ENCODE data around the gene PSMD14. TPM values are rescaled to one million over a fixed set of nuclear protein-coding genes. Genes with fewer than 3 reads are reported as not detected.

PSMD14 gene
- total and polyA plus RNA-seq, 2 of the 13 experiments (the other 11 are each of a cell fraction or from before 2014, with no cell fraction given) = 60.6 to 149 TPM

DNA sequence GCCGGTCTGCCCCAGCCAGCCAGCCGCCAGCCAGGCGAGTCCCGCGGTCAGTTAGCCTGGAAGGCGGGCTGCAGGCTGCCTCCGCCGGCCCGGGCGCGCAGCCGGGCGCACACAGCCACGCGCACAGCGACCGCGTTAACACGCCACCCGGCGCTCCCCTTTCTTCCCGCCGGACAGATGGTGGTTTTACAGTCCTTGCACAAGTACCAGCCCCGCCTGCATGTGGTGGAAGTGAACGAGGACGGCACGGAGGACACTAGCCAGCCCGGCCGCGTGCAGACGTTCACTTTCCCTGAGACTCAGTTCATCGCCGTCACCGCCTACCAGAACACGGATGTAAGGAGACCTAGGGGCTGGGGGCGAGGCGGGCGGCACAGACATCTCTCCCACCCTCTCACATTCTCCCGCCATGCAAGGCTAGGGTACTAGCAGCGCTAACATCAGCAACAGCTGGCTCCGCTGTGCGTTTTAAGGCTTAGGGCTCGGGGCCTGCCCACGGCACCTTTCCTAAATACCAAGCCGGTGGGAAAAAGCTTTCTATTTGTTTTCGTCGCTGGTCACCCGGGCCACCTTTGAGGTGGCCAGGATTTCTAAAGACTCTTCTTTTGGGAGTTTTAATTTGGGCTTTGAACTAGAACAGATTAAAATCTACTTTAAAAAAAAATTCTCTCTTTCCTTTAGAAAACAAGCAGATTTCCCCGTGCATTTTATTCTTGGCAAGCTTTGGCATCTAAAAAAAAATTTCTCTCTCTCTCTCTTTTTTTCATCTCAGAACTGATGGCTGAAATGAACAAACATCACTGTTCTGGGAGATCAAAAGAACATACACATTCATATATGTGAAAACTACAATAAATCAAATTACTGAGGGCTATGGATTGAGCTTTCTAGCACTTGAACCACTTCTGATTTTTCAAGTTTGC is 110.8 kb downstream of the PSMD14 start (continued):
- TF ChIP-seq YEATS2 (CRISPR knock-in tag; IDR thresholded peaks at IDR 0.05; ENCODE audit: borderline replicate concordance) (no peak), FOXP4 (CRISPR knock-in tag; IDR thresholded peaks at IDR 0.05) (no peak), SNAPC5 (CRISPR knock-in tag; IDR thresholded peaks at IDR 0.05; ENCODE audit: borderline replicate concordance) (no peak), ARNT (IDR thresholded peaks at IDR 0.05) (no peak), PAWR (CRISPR knock-in tag; IDR thresholded peaks at IDR 0.05; ENCODE audit: borderline replicate concordance) (no peak), SKI (IDR thresholded peaks at IDR 0.05; ENCODE audit: partially characterized antibody) (no peak), NONO (IDR thresholded peaks at IDR 0.05) (no peak), NONO (CRISPR knock-in tag; conservative IDR thresholded peaks at IDR 0.05) (no peak), REL (CRISPR knock-in tag; conservative IDR thresholded peaks at IDR 0.05) (no peak), ZNF354B (CRISPR knock-in tag; IDR thresholded peaks at IDR 0.05) (no peak), SETDB1 (CRISPR knock-in tag; IDR thresholded peaks at IDR 0.05; ENCODE audit: borderline replicate concordance) (no peak), FLYWCH1 (CRISPR knock-in tag; IDR thresholded peaks at IDR 0.05) (no peak), RXRA (CRISPR knock-in tag; IDR thresholded peaks at IDR 0.05) (no peak), ZNF460 (CRISPR knock-in tag; IDR thresholded peaks at IDR 0.05; ENCODE audit: borderline replicate concordance) (no peak), ZNF280B (CRISPR knock-in tag; IDR thresholded peaks at IDR 0.05; ENCODE audit: borderline replicate concordance) (peak; percentile 33; the same call in 1 of the 2 replicates), GABPB1 (CRISPR knock-in tag; IDR thresholded peaks at IDR 0.05) (peak; percentile 43; the same call in 1 of the 2 replicates), RARG (CRISPR knock-in tag; IDR thresholded peaks at IDR 0.05; ENCODE audit: low read depth) (no peak), RCOR2 (CRISPR knock-in tag; IDR thresholded peaks at IDR 0.05) (no peak), KLF16 (CRISPR knock-in tag; IDR thresholded peaks at IDR 0.05) (no peak), SNAI1 (CRISPR knock-in tag; IDR thresholded peaks at IDR 0.05; ENCODE audit: borderline replicate concordance) (no peak), ZNF235 (CRISPR knock-in tag; IDR thresholded peaks at IDR 0.05; ENCODE audit: borderline replicate concordance) (no peak), NR1H2 (CRISPR knock-in tag; IDR thresholded peaks at IDR 0.05; ENCODE audit: borderline replicate concordance, low read depth) (0 out of 2 replicates have a peak, but pooled peaks have one; percentile 46)
- TF ChIP-seq, protein P1, sequence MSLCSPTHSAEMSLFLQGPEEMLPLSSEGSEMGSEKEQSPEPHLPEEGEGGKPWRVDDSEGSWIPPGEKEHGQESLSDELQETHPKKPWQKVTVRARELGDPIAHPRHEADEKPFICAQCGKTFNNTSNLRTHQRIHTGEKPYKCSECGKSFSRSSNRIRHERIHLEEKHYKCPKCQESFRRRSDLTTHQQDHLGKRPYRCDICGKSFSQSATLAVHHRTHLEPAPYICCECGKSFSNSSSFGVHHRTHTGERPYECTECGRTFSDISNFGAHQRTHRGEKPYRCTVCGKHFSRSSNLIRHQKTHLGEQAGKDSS (CRISPR knock-in tag; IDR thresholded peaks at IDR 0.05; ENCODE audit: borderline replicate concordance, low read depth) = no peak
- TF ChIP-seq, protein P2, sequence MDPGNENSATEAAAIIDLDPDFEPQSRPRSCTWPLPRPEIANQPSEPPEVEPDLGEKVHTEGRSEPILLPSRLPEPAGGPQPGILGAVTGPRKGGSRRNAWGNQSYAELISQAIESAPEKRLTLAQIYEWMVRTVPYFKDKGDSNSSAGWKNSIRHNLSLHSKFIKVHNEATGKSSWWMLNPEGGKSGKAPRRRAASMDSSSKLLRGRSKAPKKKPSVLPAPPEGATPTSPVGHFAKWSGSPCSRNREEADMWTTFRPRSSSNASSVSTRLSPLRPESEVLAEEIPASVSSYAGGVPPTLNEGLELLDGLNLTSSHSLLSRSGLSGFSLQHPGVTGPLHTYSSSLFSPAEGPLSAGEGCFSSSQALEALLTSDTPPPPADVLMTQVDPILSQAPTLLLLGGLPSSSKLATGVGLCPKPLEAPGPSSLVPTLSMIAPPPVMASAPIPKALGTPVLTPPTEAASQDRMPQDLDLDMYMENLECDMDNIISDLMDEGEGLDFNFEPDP (CRISPR knock-in tag; conservative IDR thresholded peaks at IDR 0.05) = no peak

Measured in HepG2 (cell line).